BJ (cell line): ENCODE measurements around the gene MFAP3. TPM values are rescaled to one million over a fixed set of nuclear protein-coding genes. Genes with fewer than 3 reads are reported as not detected.

ENCODE experiments used
- CTCF ChIA-PET: fragments of 350-600 bp; formaldehyde crosslinking; extraction: SDS; loops from one replicate; lab custom pipeline; 2021; ENCODE audit warnings: antibody characterized with exemption, inconsistent platforms; lab: Yijun Ruan, JAX
- POLR2A ChIA-PET: fragments of 300-600 bp; sonication (Branson Sonifier 250); formaldehyde crosslinking; extraction: SDS; loops from one replicate; lab custom pipeline; 2021; ENCODE audit warnings: antibody characterized with exemption; lab: Charles Lee
- DNase-seq: peaks from one replicate; pipeline ENCODE4 v3.0.0-alpha.2; 2011; ENCODE audit warnings: low read depth
- H3K27me3 ChIP-seq: 2 replicates; pipeline ENCODE4 v1.6.0; 2011; ENCODE audit warnings: low read length; ENCODE audit not compliant: control insufficient read depth, insufficient read depth
- H3K36me3 ChIP-seq: 2 replicates; pipeline ENCODE4 v1.5.1; 2011; ENCODE audit warnings: low read length; ENCODE audit not compliant: control insufficient read depth, insufficient read depth
- H3K4me3 ChIP-seq: 2 replicates; pipeline ENCODE4 v1.5.1; 2011; ENCODE audit warnings: low read depth, mild to moderate bottlenecking, control low read depth, low read length
- polyA plus RNA-seq: library from polyadenylated mRNA; depleted of rRNA; stranded (reverse); fragments of >200 nt; gene quantifications from 2 replicates; pipeline ENCODE4 v1.2.3, GENCODE V29; 2011
- TF ChIP-seq, protein P1 (sequence below): IDR thresholded peaks from 2 replicates; pipeline ENCODE4 v1.5.1; 2011; ENCODE audit warnings: low read depth, mild to moderate bottlenecking, control low read depth, inconsistent platforms, low read length, moderate library complexity; ENCODE audit not compliant: insufficient read depth

The MFAP3 gene
- polyA plus RNA-seq, 1 experiment, result 24.5 TPM

DNA sequence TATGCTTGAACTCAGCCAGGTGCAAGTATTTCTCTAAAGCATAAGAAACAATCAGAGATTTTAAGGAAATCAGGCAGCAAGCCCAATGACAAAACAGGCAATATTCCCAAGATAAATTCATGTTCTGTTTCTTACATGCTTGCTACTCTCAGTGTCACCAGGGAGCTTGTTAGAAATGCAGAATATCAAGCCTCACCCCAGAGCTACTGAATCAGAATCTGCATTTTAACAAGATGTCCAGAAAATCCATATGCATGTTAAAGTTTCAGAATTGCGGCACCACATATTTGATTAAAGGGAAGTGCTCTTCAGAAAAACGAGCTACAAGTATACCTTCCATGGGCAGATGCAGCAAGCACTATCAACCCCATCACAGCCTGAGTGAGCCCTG, 54.4 kb downstream of the MFAP3 start:
- DNase-seq, result no peak
- no peaks in the 10 kb centered on the region; the same call in 1 of the 2 replicates for H3K27me3 ChIP-seq
- no peak overlapping the region for H3K4me3 ChIP-seq
- ChIA-PET CTCF (interaction anchor here (1.1 to 1.4 kb wide), 2 partner anchors 21 to 65 kb away, joined by 4 to 5 read pairs; no protein-coding TSS in a partner anchor), POLR2A (no interaction called here)
- TF ChIP-seq, protein P1, sequence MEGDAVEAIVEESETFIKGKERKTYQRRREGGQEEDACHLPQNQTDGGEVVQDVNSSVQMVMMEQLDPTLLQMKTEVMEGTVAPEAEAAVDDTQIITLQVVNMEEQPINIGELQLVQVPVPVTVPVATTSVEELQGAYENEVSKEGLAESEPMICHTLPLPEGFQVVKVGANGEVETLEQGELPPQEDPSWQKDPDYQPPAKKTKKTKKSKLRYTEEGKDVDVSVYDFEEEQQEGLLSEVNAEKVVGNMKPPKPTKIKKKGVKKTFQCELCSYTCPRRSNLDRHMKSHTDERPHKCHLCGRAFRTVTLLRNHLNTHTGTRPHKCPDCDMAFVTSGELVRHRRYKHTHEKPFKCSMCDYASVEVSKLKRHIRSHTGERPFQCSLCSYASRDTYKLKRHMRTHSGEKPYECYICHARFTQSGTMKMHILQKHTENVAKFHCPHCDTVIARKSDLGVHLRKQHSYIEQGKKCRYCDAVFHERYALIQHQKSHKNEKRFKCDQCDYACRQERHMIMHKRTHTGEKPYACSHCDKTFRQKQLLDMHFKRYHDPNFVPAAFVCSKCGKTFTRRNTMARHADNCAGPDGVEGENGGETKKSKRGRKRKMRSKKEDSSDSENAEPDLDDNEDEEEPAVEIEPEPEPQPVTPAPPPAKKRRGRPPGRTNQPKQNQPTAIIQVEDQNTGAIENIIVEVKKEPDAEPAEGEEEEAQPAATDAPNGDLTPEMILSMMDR, result no peak
- H3K36me3 ChIP-seq, result no peaks in the 10 kb centered on the region

DNA sequence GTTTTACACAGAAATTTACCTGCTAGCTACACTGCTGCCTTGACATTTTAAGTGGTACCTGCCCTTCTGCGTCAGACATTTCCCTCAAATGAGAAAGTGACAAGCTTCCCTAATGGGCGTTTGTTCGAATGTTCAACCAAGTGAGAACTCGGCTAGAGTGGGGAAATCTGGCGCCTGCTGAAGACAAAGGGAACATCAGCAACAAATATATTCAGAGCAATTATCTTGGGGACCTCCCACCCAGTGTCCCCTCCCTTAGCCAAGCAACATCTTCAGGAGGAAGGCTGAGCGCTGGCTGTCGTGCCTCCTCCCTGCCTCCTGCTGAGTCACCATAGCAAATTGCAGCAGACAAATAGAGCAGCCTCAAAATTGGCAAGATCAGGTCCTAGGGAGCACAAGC, 57.1 kb downstream of the MFAP3 start:
- ChIA-PET POLR2A (no interaction called here), CTCF (interaction anchor here (1.6 kb wide), 1 partner anchor 9 kb away, joined by 4 read pairs; no protein-coding TSS in a partner anchor)
- H3K36me3 ChIP-seq, result no peaks in the 10 kb centered on the region
- TF ChIP-seq, protein P1, result no peak
- no peak overlapping the region for H3K4me3 ChIP-seq
- H3K27me3 ChIP-seq, result peaks cover 3% of the 10 kb centered on the region; the same call in 1 of the 2 replicates
- no peak for DNase-seq

DNA sequence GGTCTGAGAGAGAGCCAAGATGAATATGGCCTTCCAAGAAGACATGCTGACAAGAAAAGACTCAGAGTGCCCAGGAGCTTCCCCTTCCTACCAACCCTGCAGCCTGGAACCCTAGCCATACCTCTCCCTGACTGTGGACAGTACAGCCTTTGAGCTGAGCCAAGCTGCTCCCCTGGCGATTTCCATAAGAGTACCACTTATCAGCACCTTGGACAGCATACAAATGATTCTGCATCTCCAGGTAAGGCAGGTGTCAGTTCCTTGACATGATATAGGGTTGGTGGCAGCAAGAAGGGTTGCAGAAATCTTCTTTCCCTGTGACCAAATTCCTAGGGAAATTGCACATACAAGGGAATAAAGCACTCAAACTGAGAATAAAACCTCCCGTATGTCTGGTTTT, 58.3 kb downstream of the MFAP3 start:
- ChIA-PET CTCF (interaction anchor here (1.1 to 1.2 kb wide), 2 partner anchors 12 to 20 kb away, joined by 3 to 5 read pairs; no protein-coding TSS in a partner anchor), POLR2A (no interaction called here)
- no peak for DNase-seq
- Histone ChIP-seq H3K4me3 (no peak overlapping the region), H3K27me3 (peaks cover 3% of the 10 kb centered on the region; the same call in 1 of the 2 replicates), H3K36me3 (no peaks in the 10 kb centered on the region)
- TF ChIP-seq, protein P1, result no peak

DNA sequence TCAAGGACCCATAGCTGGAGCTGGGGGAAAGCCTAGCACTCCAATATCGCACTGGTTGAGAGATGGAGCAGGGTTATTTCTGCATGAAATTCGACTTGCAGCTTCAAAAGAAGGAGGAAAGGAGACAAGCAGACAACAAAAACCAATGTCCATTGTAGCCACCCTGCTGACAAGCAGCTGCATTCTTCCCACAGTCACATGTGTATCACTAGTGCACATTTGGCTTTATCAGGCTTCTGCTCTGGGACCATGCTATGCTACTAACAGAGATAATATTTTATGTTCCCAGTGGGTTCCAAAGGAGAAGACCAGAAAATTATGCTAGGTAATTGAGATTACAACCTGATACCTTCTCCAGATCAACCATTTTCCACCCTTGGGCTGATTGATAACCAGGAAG, 59.7 kb downstream of the MFAP3 start:
- no peak for DNase-seq
- Histone ChIP-seq H3K4me3 (no peak overlapping the region), H3K36me3 (no peaks in the 10 kb centered on the region), H3K27me3 (peaks cover 5% of the 10 kb centered on the region; the same call in 1 of the 2 replicates)
- POLR2A ChIA-PET, result no interaction called here
- TF ChIP-seq, protein P1, result no peak
- CTCF ChIA-PET, result interaction anchor here (1.0 to 1.8 kb wide), 4 partner anchors 9 to 82 kb away, joined by 3 to 4 read pairs (median 3); no protein-coding TSS in a partner anchor

DNA sequence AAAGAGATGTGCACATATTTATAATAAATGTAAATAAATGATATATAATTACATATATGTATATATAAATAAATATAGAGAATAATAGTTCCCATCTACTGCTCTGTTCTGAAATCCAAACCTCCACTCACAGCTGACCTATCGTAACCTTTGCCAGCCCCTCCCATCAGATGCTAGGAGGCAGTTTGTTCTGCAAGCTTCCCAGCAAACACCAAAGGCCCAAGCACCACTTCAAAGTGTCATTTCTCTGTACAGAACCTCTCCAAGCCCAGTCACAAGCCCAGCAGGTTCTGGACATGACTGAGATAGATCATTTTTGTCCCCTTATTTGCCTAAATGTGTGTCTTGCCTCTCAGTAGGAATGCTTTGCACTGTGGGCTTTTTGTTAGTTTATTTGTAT, 62.4 kb downstream of the MFAP3 start:
- ChIA-PET POLR2A (no interaction called here), CTCF (no interaction called here)
- Histone ChIP-seq H3K36me3 (no peaks in the 10 kb centered on the region), H3K4me3 (no peak overlapping the region), H3K27me3 (peaks cover 5% of the 10 kb centered on the region; the same call in 1 of the 2 replicates)
- no peak for DNase-seq
- TF ChIP-seq, protein P1, result no peak
